ENCODE results near the gene NEUROD2. TPM values are rescaled to one million over a fixed set of nuclear protein-coding genes. Genes with fewer than 3 reads are reported as not detected.

NEUROD2 gene
- not detected in 2 replicates for total RNA-seq

- intact Hi-C loops (cut with micrococcal nuclease): no loop called here
Measured at GRCh38 chr17:39607851-39608130, at the start of gene NEUROD2. Gene NEUROD2 (minus strand): TSS chr17:39607920. CDS start chr17:39606599, 1,321 bp downstream.

GRCh38 chr17:39655105-39655504 lies 47.4 kb upstream of the NEUROD2 start:
- intact Hi-C loops (cut with micrococcal nuclease): no loop called here

- intact Hi-C loops (cut with micrococcal nuclease): no loop called here
Measured at GRCh38 chr17:39653662-39654331, 46.1 kb upstream of the NEUROD2 start.

- intact Hi-C loops (cut with micrococcal nuclease): no loop called here
Measured at GRCh38 chr17:39653316-39653661, 45.6 kb upstream of the NEUROD2 start.

- intact Hi-C loops (cut with micrococcal nuclease): no loop called here
Measured at GRCh38 chr17:39652587-39653315, 45.0 kb upstream of the NEUROD2 start.

GRCh38 chr17:39651923-39652586 lies 44.3 kb upstream of the NEUROD2 start:
- intact Hi-C loops (cut with micrococcal nuclease): no loop called here

GRCh38 chr17:39650121-39650579 lies 42.4 kb upstream of the NEUROD2 start:
- intact Hi-C loops (cut with micrococcal nuclease): no loop called here

- intact Hi-C loops (cut with micrococcal nuclease): no loop called here
Measured at GRCh38 chr17:39648616-39649366, 41.1 kb upstream of the NEUROD2 start.

GRCh38 chr17:39647256-39647655 lies 39.5 kb upstream of the NEUROD2 start:
- intact Hi-C loops (cut with micrococcal nuclease): no loop called here

- intact Hi-C loops (cut with micrococcal nuclease): no loop called here
Measured at GRCh38 chr17:39643271-39643670, 35.6 kb upstream of the NEUROD2 start.

- intact Hi-C loops (cut with micrococcal nuclease): no loop called here
Measured at GRCh38 chr17:39642291-39643074, 34.8 kb upstream of the NEUROD2 start.

- intact Hi-C loops (cut with micrococcal nuclease): no loop called here
Measured at GRCh38 chr17:39641883-39642282, 34.2 kb upstream of the NEUROD2 start.

- intact Hi-C loops (cut with micrococcal nuclease): no loop called here
Measured at GRCh38 chr17:39641097-39641496, 33.4 kb upstream of the NEUROD2 start.

GRCh38 chr17:39640591-39641031 lies 32.9 kb upstream of the NEUROD2 start:
- intact Hi-C loops (cut with micrococcal nuclease): no loop called here

GRCh38 chr17:39639566-39640458 lies 32.1 kb upstream of the NEUROD2 start:
- intact Hi-C loops (cut with micrococcal nuclease): loop anchor here (5.0 to 10.0 kb wide), 4 partner anchors 47 to 342 kb away; partner anchors contain the start of genes MIEN1, PGAP3 and PSMD3

GRCh38 chr17:39639043-39639442 lies 31.3 kb upstream of the NEUROD2 start:
- intact Hi-C loops (cut with micrococcal nuclease): loop anchor here (5.0 to 10.0 kb wide), 4 partner anchors 48 to 343 kb away; partner anchors contain the start of genes MIEN1, PGAP3 and PSMD3

GRCh38 chr17:39638317-39638716 lies 30.6 kb upstream of the NEUROD2 start:
- intact Hi-C loops (cut with micrococcal nuclease): loop anchor here (5.0 to 10.0 kb wide), 4 partner anchors 49 to 344 kb away; partner anchors contain the start of genes MIEN1, PGAP3 and PSMD3

GRCh38 chr17:39636927-39637736 lies 29.4 kb upstream of the NEUROD2 start, which contains the start of gene STARD3:
Gene STARD3 (plus strand): TSS chr17:39637144. CDS start chr17:39653532, 16,388 bp downstream.
- intact Hi-C loops (cut with micrococcal nuclease): loop anchor here (2.0 to 10.0 kb wide), 5 partner anchors 50 to 345 kb away; partner anchors contain the start of genes MIEN1, PGAP3 and PSMD3
